MG63 (cell line): ENCODE measurements around the gene CHST3. TPM values are rescaled to one million over a fixed set of nuclear protein-coding genes. Genes with fewer than 3 reads are reported as not detected.
"Not testable (repeated sequence)": the region's sequence is repeated elsewhere in the genome, so short reads cannot be mapped to it uniquely, and the experiment has no call there.

ENCODE experiments used
- DNase-seq: peaks from one replicate; pipeline ENCODE4 v3.0.0-alpha.2; 2020
- H3K27me3 ChIP-seq: fragments of 250-450 bp; sonication (Bioruptor Pico); 2 replicates; pipeline ENCODE4 v1.5.1; 2020; ENCODE audit warnings: mild to moderate bottlenecking, moderate library complexity
- H3K36me3 ChIP-seq: fragments of 250-450 bp; sonication (Bioruptor Pico); 2 replicates; pipeline ENCODE4 v1.5.1; 2020; ENCODE audit warnings: mild to moderate bottlenecking, moderate library complexity
- H3K4me3 ChIP-seq: fragments of 250-450 bp; sonication (Bioruptor Pico); 2 replicates; pipeline ENCODE4 v1.5.1; 2020; ENCODE audit warnings: mild to moderate bottlenecking, moderate library complexity
- H3K9me3 ChIP-seq: fragments of 250-450 bp; sonication (Bioruptor Pico); 2 replicates; pipeline ENCODE4 v1.5.1; 2020; ENCODE audit warnings: mild to moderate bottlenecking, moderate library complexity
- total RNA-seq: library from RNA; depleted of rRNA; stranded (reverse); fragments of >200 nt; shearing (Covaris generic); gene quantifications from 2 replicates; pipeline ENCODE4 v1.2.3, GENCODE V29; 2014; ENCODE audit warnings: low replicate concordance

CHST3 gene
- total RNA-seq, 1 experiment from 2014 or later = 21.7 TPM

GRCh38 chr10:71967958-71968357 lies 3.8 kb downstream of the CHST3 start:
- not testable (repeated sequence) for H3K27me3 ChIP-seq, DNase-seq, H3K9me3 ChIP-seq, H3K4me3 ChIP-seq
- peaks cover 61% of the 10 kb centered on the region for H3K36me3 ChIP-seq

DNA sequence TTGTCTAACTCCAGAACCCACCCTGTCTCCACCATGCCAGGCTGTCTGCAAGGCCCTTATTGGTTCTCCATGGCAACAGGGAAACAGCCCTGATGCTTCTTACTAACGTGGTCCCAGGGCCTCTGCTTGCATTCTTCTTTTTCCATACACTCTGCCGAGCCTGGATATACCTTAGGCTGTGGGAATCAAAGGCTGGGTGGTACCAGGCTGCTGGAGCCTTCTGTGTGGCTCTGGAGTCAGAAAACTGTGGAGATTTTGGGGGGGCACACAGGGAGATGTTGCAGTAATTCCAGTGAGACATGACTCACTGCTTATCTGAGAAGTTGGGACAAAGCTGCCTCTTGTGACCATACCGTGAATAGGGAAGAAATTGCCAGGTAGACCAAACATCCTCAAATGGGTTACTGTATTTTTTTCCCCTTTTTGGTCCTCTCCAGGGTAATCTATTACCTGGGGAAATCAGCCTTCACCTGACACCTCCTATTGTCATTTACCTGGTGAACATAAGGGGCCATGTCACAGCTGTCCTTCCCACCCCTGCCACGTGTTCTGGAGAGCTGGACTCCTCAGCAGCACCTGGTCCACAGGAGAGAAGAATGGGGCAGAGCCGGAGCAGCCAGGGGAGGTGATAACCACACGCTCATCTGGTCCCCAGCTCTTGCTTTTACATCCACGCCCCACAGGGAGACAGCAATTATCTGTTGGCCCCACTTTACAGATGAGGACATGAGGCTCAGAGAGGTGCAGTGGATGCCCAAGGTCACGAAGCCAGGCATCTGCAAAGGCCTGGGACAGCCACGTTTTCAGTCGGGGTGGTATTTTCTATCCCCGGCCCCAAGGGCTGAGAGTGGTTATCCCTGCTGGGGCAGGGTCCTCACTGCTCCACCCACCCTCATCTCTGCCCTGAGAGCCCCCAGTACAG lies 4.6 kb downstream of the CHST3 start:
- Histone ChIP-seq H3K4me3 (no peak overlapping the region), H3K36me3 (peaks cover 61% of the 10 kb centered on the region), H3K27me3 (no peaks in the 10 kb centered on the region), H3K9me3 (no peaks in the 10 kb centered on the region)
- DNase-seq = no peak

GRCh38 chr10:71969929-71970328 lies 5.7 kb downstream of the CHST3 start:
- Histone ChIP-seq H3K4me3 (no peak overlapping the region), H3K27me3 (no peaks in the 10 kb centered on the region), H3K36me3 (peaks cover 63% of the 10 kb centered on the region), H3K9me3 (no peaks in the 10 kb centered on the region)
- no peak for DNase-seq

DNA sequence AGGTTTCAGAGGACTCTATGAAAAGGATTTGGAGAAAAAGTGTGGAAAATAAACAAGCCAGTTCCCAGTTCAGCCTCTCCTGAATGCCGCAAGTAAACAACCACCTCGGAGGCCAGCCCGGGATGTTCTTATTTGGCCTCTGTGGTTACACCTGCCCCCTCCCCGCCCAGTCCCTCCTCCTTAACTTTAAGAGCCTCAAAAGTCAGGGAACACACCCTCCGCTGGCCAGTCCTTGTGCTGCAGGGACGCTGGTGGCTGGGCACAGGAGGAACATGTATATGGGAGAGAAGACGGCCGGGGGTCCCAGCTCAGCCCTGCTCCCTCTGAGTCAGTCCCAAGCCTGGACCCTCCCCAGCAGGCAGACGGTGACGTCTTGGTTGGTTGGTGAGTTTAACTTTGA lies 6.1 kb downstream of the CHST3 start:
- H3K9me3 ChIP-seq = no peaks in the 10 kb centered on the region
- DNase-seq = no peak
- peaks cover 63% of the 10 kb centered on the region for H3K36me3 ChIP-seq
- H3K4me3 ChIP-seq = no peak overlapping the region
- H3K27me3 ChIP-seq = no peaks in the 10 kb centered on the region

- DNase-seq = no peak
- Histone ChIP-seq H3K36me3 (peaks cover 59% of the 10 kb centered on the region), H3K9me3 (no peaks in the 10 kb centered on the region), H3K27me3 (no peaks in the 10 kb centered on the region), H3K4me3 (no peak overlapping the region)
These were observed 6.7 kb downstream of the CHST3 start for GRCh38 chr10:71970869-71971268.

GRCh38 chr10:71971311-71971731 lies 7.1 kb downstream of the CHST3 start:
- DNase-seq = no peak
- Histone ChIP-seq H3K27me3 (no peaks in the 10 kb centered on the region), H3K9me3 (no peaks in the 10 kb centered on the region), H3K4me3 (no peak overlapping the region), H3K36me3 (peaks cover 59% of the 10 kb centered on the region)

- H3K9me3 ChIP-seq = no peaks in the 10 kb centered on the region
- H3K4me3 ChIP-seq = no peak overlapping the region
- H3K36me3 ChIP-seq = peaks cover 54% of the 10 kb centered on the region
- DNase-seq = no peak
- H3K27me3 ChIP-seq = no peaks in the 10 kb centered on the region
These were observed 7.8 kb downstream of the CHST3 start for GRCh38 chr10:71971769-71972555.

GRCh38 chr10:71972746-71973695 lies 8.8 kb downstream of the CHST3 start:
- Histone ChIP-seq H3K4me3 (no peak overlapping the region), H3K9me3 (no peaks in the 10 kb centered on the region), H3K36me3 (peaks cover 50% of the 10 kb centered on the region), H3K27me3 (no peaks in the 10 kb centered on the region)
- peak; percentile 53 for DNase-seq

GRCh38 chr10:71973777-71974488 lies 9.7 kb downstream of the CHST3 start:
- DNase-seq = no peak
- no peaks in the 10 kb centered on the region for H3K9me3 ChIP-seq
- H3K27me3 ChIP-seq = no peaks in the 10 kb centered on the region
- peaks cover 48% of the 10 kb centered on the region for H3K36me3 ChIP-seq
- no peak overlapping the region for H3K4me3 ChIP-seq

DNA sequence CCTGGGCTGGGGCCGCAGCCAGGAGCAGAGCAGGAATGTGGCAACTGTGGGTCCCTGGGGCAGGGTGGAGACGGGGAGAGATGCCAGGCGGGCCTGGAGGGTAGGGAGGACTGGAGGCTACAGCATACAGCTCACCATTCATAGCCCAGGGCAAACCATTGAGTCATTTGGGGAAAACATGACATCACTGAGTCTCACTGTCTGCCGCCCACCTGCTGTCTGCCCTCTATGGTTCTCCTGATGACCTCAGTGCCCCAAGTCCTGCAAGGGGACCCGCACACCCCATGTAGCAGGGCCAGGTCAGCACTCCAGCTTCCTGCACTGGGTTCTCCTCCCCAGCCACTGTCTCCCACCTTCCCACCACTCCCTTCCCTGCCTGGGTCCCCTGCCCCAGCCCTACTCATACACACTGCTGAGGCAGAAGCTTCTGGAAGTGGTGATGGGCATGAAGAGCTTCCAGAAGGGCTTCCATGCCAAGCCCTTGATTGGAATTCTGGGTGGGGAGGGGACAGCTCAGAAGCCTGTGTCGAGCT lies 10.4 kb downstream of the CHST3 start:
- Histone ChIP-seq H3K27me3 (no peaks in the 10 kb centered on the region), H3K4me3 (no peak overlapping the region)

GRCh38 chr10:71975087-71975870 lies 11.1 kb downstream of the CHST3 start:
- Histone ChIP-seq H3K9me3 (no peaks in the 10 kb centered on the region), H3K4me3 (peak overlapping the region; percentile 12; the same call in 1 of the 2 replicates), H3K27me3 (no peaks in the 10 kb centered on the region), H3K36me3 (peaks cover 38% of the 10 kb centered on the region)
- DNase-seq = peak; percentile 96

More for the DNA sequence above, 10.4 kb downstream of the CHST3 start:
- Histone ChIP-seq H3K9me3 (no peaks in the 10 kb centered on the region), H3K36me3 (peaks cover 42% of the 10 kb centered on the region)
- peak; percentile 97 for DNase-seq

DNA sequence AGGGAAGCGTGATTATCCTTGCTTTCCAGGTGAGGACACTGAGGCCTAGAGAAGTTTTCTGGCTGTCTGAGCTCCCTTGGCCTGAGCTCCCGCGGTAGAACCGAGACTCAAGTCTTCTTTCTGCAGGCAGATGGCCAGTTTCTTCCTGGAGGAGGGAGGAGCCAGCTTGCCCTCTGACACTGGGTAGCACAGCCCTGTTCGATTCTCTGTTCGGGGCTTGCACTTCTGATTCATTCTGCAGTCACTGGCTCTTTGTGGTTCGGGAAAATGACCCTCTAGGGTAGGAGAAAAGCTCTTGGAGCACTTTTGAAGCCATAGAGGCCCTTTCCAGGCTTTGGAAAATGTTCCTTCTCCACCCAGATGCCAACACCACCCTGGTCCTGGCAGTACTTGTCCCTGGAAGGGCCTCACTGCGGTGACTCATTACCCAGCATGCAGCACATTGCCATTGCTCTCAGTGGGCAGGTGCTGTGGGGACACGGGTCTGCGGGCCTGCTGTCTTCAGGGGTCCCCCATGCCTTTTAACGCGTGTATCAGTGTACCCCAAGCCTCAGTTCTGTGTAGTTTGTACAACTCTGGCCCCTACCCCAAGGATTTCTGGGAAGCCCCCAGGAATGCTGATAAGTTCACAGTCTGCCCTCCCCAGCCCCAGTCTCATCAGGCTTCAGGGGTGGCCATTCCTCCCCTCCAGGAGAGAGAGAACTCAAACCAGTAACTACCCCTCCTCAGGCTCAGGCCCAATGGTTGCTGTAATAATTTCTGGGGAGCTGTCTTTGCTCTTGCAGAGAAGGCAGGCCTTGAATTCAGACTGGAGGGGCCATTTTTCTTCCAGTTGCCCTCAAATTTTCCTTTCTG lies 11.9 kb downstream of the CHST3 start:
- H3K27me3 ChIP-seq = no peaks in the 10 kb centered on the region
- H3K9me3 ChIP-seq = no peaks in the 10 kb centered on the region
- H3K4me3 ChIP-seq = peak overlapping the region; percentile 12; the same call in 1 of the 2 replicates
- peaks cover 33% of the 10 kb centered on the region for H3K36me3 ChIP-seq
- peak; percentile 91 for DNase-seq

GRCh38 chr10:71977614-71977903 lies 13.4 kb downstream of the CHST3 start:
- not testable (repeated sequence) for H3K27me3 ChIP-seq, H3K9me3 ChIP-seq, H3K4me3 ChIP-seq, DNase-seq
- H3K36me3 ChIP-seq = peaks cover 26% of the 10 kb centered on the region

DNA sequence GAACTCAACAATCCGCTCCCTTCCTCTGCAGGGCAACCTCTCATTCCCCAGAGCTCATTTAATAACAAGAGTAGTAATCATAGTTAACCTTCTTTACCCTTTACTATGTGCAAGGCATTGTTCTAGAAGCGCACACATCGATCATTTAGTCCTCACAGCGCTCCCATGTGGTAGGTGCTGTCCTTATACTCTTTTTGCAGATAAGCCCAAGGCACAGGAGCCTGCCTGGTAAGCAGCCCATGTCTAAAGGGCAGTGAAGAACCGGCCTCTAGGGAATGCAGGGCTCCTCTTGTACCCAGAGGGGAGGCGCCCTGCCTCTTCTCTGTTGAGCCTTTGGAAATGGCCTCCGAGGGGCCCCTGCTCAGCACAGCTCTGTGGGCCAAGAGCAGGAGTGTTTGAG lies 14.3 kb downstream of the CHST3 start:
- no peaks in the 10 kb centered on the region for H3K9me3 ChIP-seq
- peaks cover 31% of the 10 kb centered on the region for H3K36me3 ChIP-seq
- H3K27me3 ChIP-seq = no peaks in the 10 kb centered on the region
- no peak overlapping the region for H3K4me3 ChIP-seq
- DNase-seq = no peak
